Raji (cell line): ENCODE measurements around the gene ORAI2.

Source experiments
- POLR2A ChIP-seq: IDR thresholded peaks from 2 replicates; pipeline ENCODE4 v1.6.1; 2011; ENCODE audit warnings: low read depth, low read length, control low read depth; ENCODE audit not compliant: insufficient read depth

ORAI2 gene

GRCh38 chr7:102433219-102434038, at the start of gene ORAI2:
TSS of gene ORAI2 (plus strand) at chr7:102433575. CDS start at chr7:102438957, 5,382 bp downstream.
- peak; percentile 72 for TF ChIP-seq POLR2A

DNA sequence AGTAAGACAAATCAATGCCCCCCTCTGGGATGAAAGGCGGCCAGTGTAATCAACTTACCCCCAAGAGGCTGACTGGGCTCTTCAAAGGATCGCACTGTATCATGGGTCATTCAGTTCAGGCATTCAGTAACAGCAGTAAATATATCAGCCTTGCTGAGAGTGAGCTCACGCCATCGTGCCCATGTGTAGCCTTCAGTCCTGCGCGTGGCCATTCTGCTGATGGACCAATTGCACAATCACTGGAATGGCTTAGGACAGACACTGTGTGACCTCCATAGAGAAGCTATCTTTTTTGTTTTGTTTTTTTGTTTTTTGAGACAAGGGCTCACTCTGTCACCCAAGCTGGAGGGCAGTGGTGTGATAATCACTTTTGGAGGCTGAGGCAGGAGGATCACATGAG, 46.3 kb upstream of the ORAI2 start:
- no peak for TF ChIP-seq POLR2A

GRCh38 chr7:102389810-102390209, 43.6 kb upstream of the ORAI2 start:
- TF ChIP-seq POLR2A, result no peak

GRCh38 chr7:102390697-102391484, 42.5 kb upstream of the ORAI2 start:
- TF ChIP-seq POLR2A, result no peak

GRCh38 chr7:102392330-102392729, 41.0 kb upstream of the ORAI2 start:
- no peak for TF ChIP-seq POLR2A

DNA sequence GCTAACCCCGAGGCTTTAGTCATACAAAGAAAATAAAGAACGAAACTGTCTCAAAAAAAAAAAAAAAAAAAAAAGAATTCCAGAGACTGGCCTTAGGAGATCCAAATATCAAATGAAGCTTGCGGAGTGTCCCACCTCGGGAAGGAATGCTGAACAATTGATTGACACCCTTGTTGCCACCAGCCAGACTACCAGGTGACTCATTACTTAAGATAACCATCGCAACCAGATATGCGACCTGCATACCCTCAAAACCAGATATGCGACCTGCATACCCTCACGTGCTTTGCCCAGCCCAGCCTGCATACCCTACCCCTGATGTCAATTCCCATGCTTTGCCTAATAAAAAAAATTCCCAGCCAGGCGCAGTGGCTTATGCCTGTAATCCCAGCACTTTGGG, 39.9 kb upstream of the ORAI2 start:
- TF ChIP-seq POLR2A, result no peak

DNA sequence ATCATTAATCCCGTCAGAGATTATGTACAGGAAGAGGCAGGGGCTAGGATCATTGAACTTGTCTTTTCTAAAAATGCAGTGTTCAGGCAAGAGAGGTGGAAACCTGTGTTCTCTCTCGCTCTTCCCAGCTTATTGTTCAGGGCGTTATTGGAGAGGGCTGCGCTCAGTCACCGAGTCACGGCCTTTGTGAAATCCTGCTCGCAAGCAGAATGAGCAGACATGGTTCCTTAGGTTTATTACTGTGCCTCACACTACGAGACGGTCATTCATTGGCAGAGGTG, 37.8 kb upstream of the ORAI2 start:
- TF ChIP-seq POLR2A, result no peak

- peak; percentile 76 for TF ChIP-seq POLR2A
Measured at GRCh38 chr7:102395873-102396709, 37.3 kb upstream of the ORAI2 start, which contains the start of gene PRKRIP1. TSS of gene PRKRIP1 (plus strand) at chr7:102396363. CDS start at chr7:102396412, 49 bp downstream.

- TF ChIP-seq POLR2A, result no peak
Measured at GRCh38 chr7:102396710-102397019, 36.7 kb upstream of the ORAI2 start.

GRCh38 chr7:102398543-102398942, 34.8 kb upstream of the ORAI2 start:
- no peak for TF ChIP-seq POLR2A

- no peak for TF ChIP-seq POLR2A
Measured at GRCh38 chr7:102400360-102400759, 33.0 kb upstream of the ORAI2 start.

DNA sequence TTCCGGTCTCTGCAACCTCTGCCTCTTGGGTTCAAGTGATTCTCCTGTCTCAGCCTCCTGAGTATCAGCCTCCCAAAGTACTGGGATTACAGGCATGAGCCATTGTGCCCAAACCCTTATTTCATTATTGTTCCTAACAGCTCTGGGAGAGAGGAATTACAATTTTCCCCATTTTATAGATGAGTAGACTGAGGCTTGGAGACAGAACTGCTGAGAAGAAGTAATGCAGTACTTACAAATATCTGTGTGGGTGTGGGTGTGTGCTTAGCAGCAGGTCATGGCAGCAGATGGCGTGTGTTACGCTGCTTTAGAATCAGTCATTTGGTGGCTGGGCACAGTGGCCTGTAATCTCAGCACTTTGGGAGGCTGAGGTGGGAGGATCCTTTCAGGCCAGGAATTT, 29.8 kb upstream of the ORAI2 start:
- TF ChIP-seq POLR2A, result no peak

DNA sequence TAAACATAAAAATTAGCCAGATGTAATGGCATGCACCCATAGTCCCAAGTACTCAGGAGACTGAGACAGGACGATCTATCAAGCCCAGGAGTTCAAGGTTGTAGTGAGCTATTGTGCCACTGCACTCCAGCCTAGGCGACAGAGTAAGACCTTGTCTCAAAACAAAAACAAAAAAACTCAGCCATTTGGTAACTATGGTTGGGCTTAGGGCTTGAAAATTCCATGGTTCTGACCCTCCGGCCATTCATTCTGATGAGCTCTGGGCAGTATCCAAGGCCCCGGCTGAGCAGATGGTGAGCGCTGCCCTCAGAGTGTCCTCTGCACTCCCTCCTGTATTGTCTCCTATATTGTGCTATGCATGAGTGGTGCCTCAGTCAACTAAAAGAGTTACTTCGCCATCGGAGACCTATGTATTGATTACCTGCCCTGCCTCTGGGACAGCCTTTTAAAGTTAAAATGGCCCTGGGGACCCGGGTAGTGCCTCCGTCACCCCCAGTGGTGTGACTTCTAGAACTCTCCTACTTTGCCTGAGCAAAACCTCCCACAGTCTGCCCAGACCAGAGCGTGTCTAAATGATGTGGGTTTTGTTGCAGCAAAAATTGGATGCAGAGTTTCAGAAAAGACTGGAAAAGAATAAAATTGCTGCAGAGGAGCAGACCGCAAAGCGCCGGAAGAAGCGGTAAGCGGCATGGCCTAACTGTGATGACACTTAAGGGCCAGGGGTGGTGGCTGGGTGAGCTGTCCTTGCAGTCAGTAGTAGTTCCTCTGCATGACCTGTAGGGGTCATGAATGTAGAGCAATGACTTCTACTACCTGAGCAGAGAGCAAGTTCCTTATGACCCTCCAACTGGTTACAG, 29.1 kb upstream of the ORAI2 start:
- TF ChIP-seq POLR2A, result no peak

GRCh38 chr7:102407910-102408309, 25.5 kb upstream of the ORAI2 start:
- no peak for TF ChIP-seq POLR2A

DNA sequence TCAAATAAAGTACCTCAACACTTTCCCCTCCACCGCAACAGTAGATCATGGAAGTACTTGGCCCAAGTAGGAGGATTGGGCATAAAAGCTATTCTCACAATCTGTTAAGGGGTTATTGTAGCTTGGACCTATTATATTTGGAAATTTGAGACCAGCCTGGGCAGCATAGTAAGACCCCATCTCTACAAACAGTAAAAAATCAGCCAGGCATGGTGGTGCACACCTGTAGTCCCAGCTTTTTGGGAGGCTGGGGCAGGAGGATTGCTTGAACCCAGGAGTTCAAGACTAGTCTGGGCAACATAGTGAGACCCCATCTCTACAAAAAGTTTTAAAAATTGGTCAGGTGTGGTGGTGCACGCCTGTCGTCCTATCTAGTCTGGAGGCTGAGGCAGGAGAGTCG, 24.0 kb upstream of the ORAI2 start:
- no peak for TF ChIP-seq POLR2A

GRCh38 chr7:102410123-102410522, 23.3 kb upstream of the ORAI2 start:
- TF ChIP-seq POLR2A, result no peak
